ENCODE data around the gene SCG3. TPM values are rescaled to one million over a fixed set of nuclear protein-coding genes. Genes with fewer than 3 reads are reported as not detected.

SCG3 gene
- total RNA-seq, 2 experiments from 2014 or later: not detected

- CTCF ChIA-PET: interaction anchor here (0.9 to 1.0 kb wide), 2 partner anchors 31 to 80 kb away, joined by 3 read pairs; no protein-coding TSS in a partner anchor
- H3K36me3 Mint-ChIP-seq: peaks cover 3% of the 10 kb centered on the region
- peaks cover 10% of the 10 kb centered on the region for H3K4me1 Mint-ChIP-seq
- no peaks in the 10 kb centered on the region for H3K9me3 Mint-ChIP-seq (ENCODE audit: low read depth)
- peaks cover 44% of the 10 kb centered on the region for H3K27me3 Mint-ChIP-seq
- H3K27ac Mint-ChIP-seq: no peak overlapping the region
- no peak for DNase-seq
- no peak for ATAC-seq
- no peak overlapping the region for H3K4me3 Mint-ChIP-seq
Measured at GRCh38 chr15:51697163-51697562, 15.9 kb downstream of the SCG3 start.

- no peak for ATAC-seq
- H3K4me3 Mint-ChIP-seq: no peak overlapping the region
- no peaks in the 10 kb centered on the region for H3K36me3 Mint-ChIP-seq
- no peaks in the 10 kb centered on the region for H3K4me1 Mint-ChIP-seq
- H3K27ac Mint-ChIP-seq: no peak overlapping the region
- H3K27me3 Mint-ChIP-seq: peaks cover 29% of the 10 kb centered on the region
- CTCF ChIA-PET: interaction anchor here (0.8 kb wide), 1 partner anchor 76 kb away, joined by 5 read pairs; no protein-coding TSS in a partner anchor
- DNase-seq: no peak
- H3K9me3 Mint-ChIP-seq (ENCODE audit: low read depth): no peaks in the 10 kb centered on the region
Measured at GRCh38 chr15:51699373-51699772, 18.1 kb downstream of the SCG3 start.

- CTCF ChIA-PET: no interaction called here
- no peaks in the 10 kb centered on the region for H3K9me3 Mint-ChIP-seq (ENCODE audit: low read depth)
- no peak overlapping the region for H3K4me3 Mint-ChIP-seq
- no peak overlapping the region for H3K27ac Mint-ChIP-seq
- ATAC-seq: no peak
- no peaks in the 10 kb centered on the region for H3K36me3 Mint-ChIP-seq
- no peak for DNase-seq
- no peaks in the 10 kb centered on the region for H3K4me1 Mint-ChIP-seq
- peaks cover 30% of the 10 kb centered on the region for H3K27me3 Mint-ChIP-seq
Measured at GRCh38 chr15:51702710-51703109, 21.4 kb downstream of the SCG3 start.

GRCh38 chr15:51706291-51706690 lies 25.0 kb downstream of the SCG3 start:
- Mint-ChIP-seq H3K27ac (no peak overlapping the region), H3K4me1 (no peaks in the 10 kb centered on the region), H3K27me3 (peaks cover 4% of the 10 kb centered on the region), H3K36me3 (no peaks in the 10 kb centered on the region), H3K4me3 (no peak overlapping the region), H3K9me3 (ENCODE audit: low read depth) (no peaks in the 10 kb centered on the region)
- ATAC-seq: no peak
- CTCF ChIA-PET: interaction anchor here (1.0 to 2.4 kb wide), 2 partner anchors 56 to 70 kb away, joined by 5 to 8 read pairs; no protein-coding TSS in a partner anchor
- DNase-seq: no peak

GRCh38 chr15:51706926-51707608 lies 25.8 kb downstream of the SCG3 start:
- no peak overlapping the region for H3K27ac Mint-ChIP-seq
- no peak for DNase-seq
- no peaks in the 10 kb centered on the region for H3K4me1 Mint-ChIP-seq
- no peak for ATAC-seq
- CTCF ChIA-PET: interaction anchor here (2.4 kb wide), 1 partner anchor 69 kb away, joined by 8 read pairs; no protein-coding TSS in a partner anchor
- H3K36me3 Mint-ChIP-seq: no peaks in the 10 kb centered on the region
- no peaks in the 10 kb centered on the region for H3K9me3 Mint-ChIP-seq (ENCODE audit: low read depth)
- H3K4me3 Mint-ChIP-seq: no peak overlapping the region
- peaks cover 4% of the 10 kb centered on the region for H3K27me3 Mint-ChIP-seq

- peaks cover 4% of the 10 kb centered on the region for H3K27me3 Mint-ChIP-seq
- DNase-seq: no peak
- no peak overlapping the region for H3K4me3 Mint-ChIP-seq
- no peaks in the 10 kb centered on the region for H3K36me3 Mint-ChIP-seq
- ATAC-seq: no peak
- no peak overlapping the region for H3K27ac Mint-ChIP-seq
- CTCF ChIA-PET: interaction anchor here (2.4 kb wide), 1 partner anchor 68 kb away, joined by 8 read pairs; no protein-coding TSS in a partner anchor
- H3K4me1 Mint-ChIP-seq: no peaks in the 10 kb centered on the region
- H3K9me3 Mint-ChIP-seq (ENCODE audit: low read depth): no peaks in the 10 kb centered on the region
Measured at GRCh38 chr15:51708013-51708412, 26.7 kb downstream of the SCG3 start.

GRCh38 chr15:51709031-51709430 lies 27.7 kb downstream of the SCG3 start:
- ATAC-seq (no peak), DNase-seq (no peak)
- no peaks in the 10 kb centered on the region for H3K36me3 Mint-ChIP-seq
- no peak overlapping the region for H3K27ac Mint-ChIP-seq
- CTCF ChIA-PET: no interaction called here
- H3K9me3 Mint-ChIP-seq (ENCODE audit: low read depth): no peaks in the 10 kb centered on the region
- peaks cover 2% of the 10 kb centered on the region for H3K27me3 Mint-ChIP-seq
- H3K4me1 Mint-ChIP-seq: no peaks in the 10 kb centered on the region
- H3K4me3 Mint-ChIP-seq: no peak overlapping the region

GRCh38 chr15:51714162-51714561 lies 32.9 kb downstream of the SCG3 start:
- peaks cover under 1% of the 10 kb centered on the region for H3K4me1 Mint-ChIP-seq

GRCh38 chr15:51714911-51715310 lies 33.6 kb downstream of the SCG3 start:
- H3K4me1 Mint-ChIP-seq: peaks cover 2% of the 10 kb centered on the region
- DNase-seq (no peak), ATAC-seq (no peak)
- no peak overlapping the region for H3K4me3 Mint-ChIP-seq
- H3K27ac Mint-ChIP-seq: no peak overlapping the region
- H3K27me3 Mint-ChIP-seq: no peaks in the 10 kb centered on the region
- no peaks in the 10 kb centered on the region for H3K36me3 Mint-ChIP-seq
- CTCF ChIA-PET: interaction anchor here (1.1 kb wide), 1 partner anchor 64 kb away, joined by 3 read pairs; no protein-coding TSS in a partner anchor
- H3K9me3 Mint-ChIP-seq (ENCODE audit: low read depth): no peaks in the 10 kb centered on the region

More at GRCh38 chr15:51714162-51714561, 32.9 kb downstream of the SCG3 start:
- ATAC-seq (no peak), DNase-seq (no peak)
- Mint-ChIP-seq H3K9me3 (ENCODE audit: low read depth) (no peaks in the 10 kb centered on the region), H3K27me3 (no peaks in the 10 kb centered on the region), H3K4me3 (no peak overlapping the region), H3K27ac (no peak overlapping the region), H3K36me3 (no peaks in the 10 kb centered on the region)
- CTCF ChIA-PET: no interaction called here

- DNase-seq: no peak
- H3K36me3 Mint-ChIP-seq: peaks cover 18% of the 10 kb centered on the region
- H3K4me1 Mint-ChIP-seq: peaks cover 6% of the 10 kb centered on the region
- ATAC-seq: no peak
- no peak overlapping the region for H3K4me3 Mint-ChIP-seq
- no peaks in the 10 kb centered on the region for H3K27me3 Mint-ChIP-seq
- CTCF ChIA-PET: no interaction called here
- H3K27ac Mint-ChIP-seq: no peak overlapping the region
- H3K9me3 Mint-ChIP-seq (ENCODE audit: low read depth): no peaks in the 10 kb centered on the region
Measured at GRCh38 chr15:51718219-51718618, 36.9 kb downstream of the SCG3 start.

GRCh38 chr15:51718746-51719145 lies 37.4 kb downstream of the SCG3 start:
- Mint-ChIP-seq H3K4me3 (no peak overlapping the region), H3K36me3 (peaks cover 19% of the 10 kb centered on the region), H3K9me3 (ENCODE audit: low read depth) (no peaks in the 10 kb centered on the region), H3K4me1 (peaks cover 6% of the 10 kb centered on the region), H3K27me3 (no peaks in the 10 kb centered on the region), H3K27ac (no peak overlapping the region)
- no peak for ATAC-seq
- CTCF ChIA-PET: no interaction called here
- DNase-seq: no peak

GRCh38 chr15:51720201-51720995 lies 39.1 kb downstream of the SCG3 start:
- CTCF ChIA-PET: interaction anchor here (1.5 to 1.7 kb wide), 2 partner anchors 10 to 56 kb away, joined by 3 to 4 read pairs; no protein-coding TSS in a partner anchor
- DNase-seq (no peak), ATAC-seq (no peak)
- H3K9me3 Mint-ChIP-seq (ENCODE audit: low read depth): no peaks in the 10 kb centered on the region
- H3K27ac Mint-ChIP-seq: no peak overlapping the region
- peaks cover 19% of the 10 kb centered on the region for H3K36me3 Mint-ChIP-seq
- no peak overlapping the region for H3K4me3 Mint-ChIP-seq
- no peaks in the 10 kb centered on the region for H3K27me3 Mint-ChIP-seq
- peaks cover 15% of the 10 kb centered on the region for H3K4me1 Mint-ChIP-seq

- Mint-ChIP-seq H3K9me3 (ENCODE audit: low read depth) (no peaks in the 10 kb centered on the region), H3K36me3 (peaks cover 19% of the 10 kb centered on the region), H3K4me3 (no peak overlapping the region), H3K4me1 (peaks cover 20% of the 10 kb centered on the region), H3K27ac (no peak overlapping the region), H3K27me3 (no peaks in the 10 kb centered on the region)
- DNase-seq (no peak), ATAC-seq (no peak)
- CTCF ChIA-PET: interaction anchor here (1.3 to 1.5 kb wide), 2 partner anchors 11 to 72 kb away, joined by 3 to 5 read pairs; no protein-coding TSS in a partner anchor
Measured at GRCh38 chr15:51721199-51721960, 40.1 kb downstream of the SCG3 start.
